Activated naive CD4-positive, alpha-beta T cell treated with anti-CD3 and anti-CD28 coated beads, Interleukin-2, amount 50 U/mL, for 24 hours (primary cell): Measurements from ENCODE around the gene FGFR3.

Source experiments
- H3K27ac Mint-ChIP-seq: one replicate; pipeline ENCODE4 v1.8.0; 2021; ENCODE audit warnings: mild to moderate bottlenecking, mixed read lengths
- H3K27me3 Mint-ChIP-seq: one replicate; pipeline ENCODE4 v1.8.0; 2021; ENCODE audit warnings: mixed read lengths
- H3K36me3 Mint-ChIP-seq: one replicate; pipeline ENCODE4 v1.8.0; 2021; ENCODE audit warnings: mixed read lengths
- H3K4me1 Mint-ChIP-seq: one replicate; pipeline ENCODE4 v1.8.0; 2021; ENCODE audit warnings: mixed read lengths
- H3K4me3 Mint-ChIP-seq: one replicate; pipeline ENCODE4 v1.8.0; 2021; ENCODE audit warnings: mild to moderate bottlenecking, mixed read lengths
- H3K9me3 Mint-ChIP-seq: one replicate; pipeline ENCODE4 v1.8.0; 2021; ENCODE audit warnings: mixed read lengths

FGFR3 gene

DNA sequence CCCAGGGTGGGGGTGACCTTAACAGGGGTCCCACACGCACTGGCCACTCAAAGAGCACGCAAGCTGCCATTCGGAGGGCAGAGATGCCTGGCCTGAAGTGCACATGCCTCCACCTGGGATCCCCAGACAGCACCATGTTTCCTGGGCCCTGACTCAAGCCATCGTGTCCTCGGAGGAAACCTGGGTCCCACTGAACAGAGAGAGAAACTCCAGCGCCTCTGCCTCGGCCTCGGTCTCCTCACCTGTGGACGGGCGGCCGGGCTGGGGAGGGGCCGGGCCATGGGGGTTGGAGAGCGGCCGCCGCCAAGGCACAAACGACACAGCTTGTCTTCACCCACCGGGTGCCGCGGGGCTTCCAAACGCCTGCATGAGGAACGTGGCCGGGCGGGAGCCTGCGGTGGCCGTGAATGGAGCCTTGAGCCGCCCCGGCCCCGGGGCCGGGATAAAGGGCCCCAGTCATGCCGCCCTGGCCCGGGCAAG lies 30.0 kb upstream of the FGFR3 start:
- H3K4me3 Mint-ChIP-seq, result no peak overlapping the region
- H3K27ac Mint-ChIP-seq, result no peak overlapping the region
- H3K27me3 Mint-ChIP-seq, result peaks cover 7% of the 10 kb centered on the region
- H3K36me3 Mint-ChIP-seq, result no peaks in the 10 kb centered on the region
- H3K4me1 Mint-ChIP-seq, result no peaks in the 10 kb centered on the region
- no peaks in the 10 kb centered on the region for H3K9me3 Mint-ChIP-seq

DNA sequence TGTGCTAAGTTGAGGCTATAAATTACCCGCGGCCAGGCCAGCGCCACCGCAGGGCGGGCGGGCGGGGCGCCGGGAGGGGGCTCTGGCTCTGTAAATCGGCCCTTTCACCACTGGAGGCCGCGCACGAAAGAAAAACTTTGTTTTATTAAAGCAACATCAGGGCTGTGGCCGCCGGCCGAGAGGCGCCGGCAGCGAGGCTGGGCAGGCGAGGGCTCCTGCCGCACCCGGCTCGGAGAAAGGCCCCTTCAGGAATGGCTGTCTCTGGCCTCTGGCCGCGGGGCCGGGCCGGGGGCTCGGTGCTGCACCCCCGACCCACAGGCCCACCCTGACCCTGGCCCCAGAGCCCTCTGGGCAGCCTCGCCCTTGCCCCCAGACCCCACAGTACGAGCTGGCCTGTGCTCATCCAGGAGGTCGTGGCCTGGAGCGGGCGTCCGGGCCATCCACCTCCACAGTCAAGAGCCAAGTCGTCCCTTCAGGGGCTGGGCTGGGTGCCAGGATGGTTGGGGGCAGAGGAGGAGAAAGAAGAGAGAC lies 29.5 kb upstream of the FGFR3 start:
- no peaks in the 10 kb centered on the region for H3K9me3 Mint-ChIP-seq
- peaks cover 10% of the 10 kb centered on the region for H3K27me3 Mint-ChIP-seq
- H3K4me1 Mint-ChIP-seq, result peaks cover 3% of the 10 kb centered on the region
- H3K36me3 Mint-ChIP-seq, result no peaks in the 10 kb centered on the region
- no peak overlapping the region for H3K27ac Mint-ChIP-seq
- no peak overlapping the region for H3K4me3 Mint-ChIP-seq

DNA sequence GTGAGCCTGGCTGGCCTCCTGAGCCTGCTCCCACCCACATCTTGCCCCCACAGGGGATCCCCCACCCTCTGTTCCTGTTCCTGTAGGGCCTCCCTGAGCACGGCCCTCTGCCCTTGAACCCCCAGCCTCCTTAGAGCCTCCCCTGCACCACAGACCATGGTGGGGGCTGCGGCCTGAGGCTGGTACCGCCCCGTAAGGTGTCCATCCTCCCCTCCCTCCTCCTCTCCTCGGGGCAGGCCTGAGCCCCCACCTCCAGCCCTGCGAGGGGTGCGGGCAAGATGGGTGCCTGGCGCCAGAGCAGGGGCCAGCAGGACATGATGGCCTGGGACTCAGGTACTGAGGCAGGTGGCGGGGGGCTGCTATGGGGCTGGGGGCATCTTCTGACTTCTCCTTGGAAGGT lies 28.4 kb upstream of the FGFR3 start:
- Mint-ChIP-seq H3K36me3 (no peaks in the 10 kb centered on the region), H3K4me3 (no peak overlapping the region), H3K9me3 (no peaks in the 10 kb centered on the region), H3K27ac (no peak overlapping the region), H3K27me3 (peaks cover 10% of the 10 kb centered on the region), H3K4me1 (peaks cover 4% of the 10 kb centered on the region)

DNA sequence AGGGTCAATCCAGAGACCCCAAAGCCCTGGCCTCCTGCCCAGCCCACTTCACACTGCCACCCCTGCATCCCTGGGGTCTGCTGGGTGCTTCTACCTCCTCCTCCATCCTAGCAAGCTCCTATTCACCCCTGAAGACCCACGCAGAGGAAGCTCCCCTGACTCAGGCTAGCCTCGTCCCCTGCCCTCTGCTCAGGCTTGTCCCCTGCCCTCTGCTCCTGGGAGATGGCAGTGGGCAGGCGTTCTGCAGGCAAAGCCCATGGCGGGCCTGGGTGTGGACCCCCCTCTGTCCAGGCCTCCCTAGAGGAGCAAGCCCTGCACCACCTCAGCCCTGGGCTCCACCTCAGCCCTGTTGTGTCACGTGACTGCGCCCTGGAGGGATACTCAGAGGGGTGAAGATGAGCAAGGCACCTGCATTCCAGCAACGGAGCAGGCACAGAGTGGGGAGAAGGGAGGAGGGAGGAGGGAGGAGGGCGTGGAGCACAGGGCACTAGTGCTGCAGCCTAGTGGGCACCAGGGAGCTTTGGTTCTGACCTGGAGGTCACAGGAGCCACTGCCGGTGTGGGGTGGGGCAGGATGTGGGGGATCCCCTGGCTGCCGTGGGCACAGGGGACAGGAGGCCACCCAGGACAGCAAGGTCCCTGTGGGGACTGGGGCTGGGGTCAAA lies 27.6 kb upstream of the FGFR3 start:
- H3K27me3 Mint-ChIP-seq, result peaks cover 10% of the 10 kb centered on the region
- H3K36me3 Mint-ChIP-seq, result no peaks in the 10 kb centered on the region
- no peaks in the 10 kb centered on the region for H3K9me3 Mint-ChIP-seq
- peaks cover 4% of the 10 kb centered on the region for H3K4me1 Mint-ChIP-seq
- no peak overlapping the region for H3K4me3 Mint-ChIP-seq
- no peak overlapping the region for H3K27ac Mint-ChIP-seq

DNA sequence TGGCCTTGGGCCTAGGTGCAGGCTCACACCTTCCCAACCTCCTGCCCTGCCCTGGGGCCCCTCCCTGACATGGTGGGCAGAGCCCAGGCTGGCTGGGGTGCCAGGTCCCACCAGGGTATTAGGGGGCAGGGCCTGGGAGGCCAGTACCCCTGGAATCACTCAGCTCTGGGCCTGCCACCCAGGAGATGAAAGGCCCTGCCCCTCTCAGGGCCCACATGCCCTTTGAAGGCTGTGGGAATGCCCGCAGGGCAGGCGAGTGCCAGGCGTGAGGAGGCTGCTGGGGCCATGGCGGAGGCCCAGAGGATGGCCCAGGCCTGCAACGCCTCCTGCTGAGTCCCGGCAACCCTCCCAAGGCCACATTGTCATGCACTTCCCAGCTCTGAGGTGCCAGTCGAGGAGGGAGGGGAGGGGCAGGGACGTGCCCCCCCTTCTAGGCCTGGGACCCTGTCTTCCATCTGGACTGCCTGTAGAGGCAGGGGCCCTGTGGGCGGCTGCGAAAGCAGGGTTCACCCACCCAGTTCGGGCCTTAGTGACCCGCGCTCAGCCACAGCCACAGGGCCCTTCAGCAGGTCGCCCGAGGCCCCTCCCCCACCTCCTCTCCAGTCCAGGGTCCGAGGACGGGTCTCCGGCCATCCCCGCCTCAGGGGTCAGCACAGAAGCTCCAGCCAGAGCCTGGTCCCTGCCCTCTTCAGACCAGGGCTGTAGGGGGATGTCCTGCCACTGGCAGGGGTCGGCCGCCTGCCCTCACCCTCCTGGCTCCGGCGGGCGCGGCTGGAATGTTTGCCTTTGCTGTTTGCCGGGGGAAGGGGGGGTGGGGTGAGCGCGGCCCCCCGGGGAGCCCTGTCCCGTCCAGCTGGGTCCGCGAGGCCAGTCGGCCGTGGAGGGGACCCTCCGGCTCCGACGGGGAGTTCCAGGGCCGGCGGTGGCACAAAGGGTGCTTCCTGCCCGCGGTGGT lies 26.7 kb upstream of the FGFR3 start:
- H3K9me3 Mint-ChIP-seq, result no peaks in the 10 kb centered on the region
- peaks cover 4% of the 10 kb centered on the region for H3K4me1 Mint-ChIP-seq
- H3K4me3 Mint-ChIP-seq, result no peak overlapping the region
- no peak overlapping the region for H3K27ac Mint-ChIP-seq
- H3K27me3 Mint-ChIP-seq, result peaks cover 10% of the 10 kb centered on the region
- no peaks in the 10 kb centered on the region for H3K36me3 Mint-ChIP-seq

DNA sequence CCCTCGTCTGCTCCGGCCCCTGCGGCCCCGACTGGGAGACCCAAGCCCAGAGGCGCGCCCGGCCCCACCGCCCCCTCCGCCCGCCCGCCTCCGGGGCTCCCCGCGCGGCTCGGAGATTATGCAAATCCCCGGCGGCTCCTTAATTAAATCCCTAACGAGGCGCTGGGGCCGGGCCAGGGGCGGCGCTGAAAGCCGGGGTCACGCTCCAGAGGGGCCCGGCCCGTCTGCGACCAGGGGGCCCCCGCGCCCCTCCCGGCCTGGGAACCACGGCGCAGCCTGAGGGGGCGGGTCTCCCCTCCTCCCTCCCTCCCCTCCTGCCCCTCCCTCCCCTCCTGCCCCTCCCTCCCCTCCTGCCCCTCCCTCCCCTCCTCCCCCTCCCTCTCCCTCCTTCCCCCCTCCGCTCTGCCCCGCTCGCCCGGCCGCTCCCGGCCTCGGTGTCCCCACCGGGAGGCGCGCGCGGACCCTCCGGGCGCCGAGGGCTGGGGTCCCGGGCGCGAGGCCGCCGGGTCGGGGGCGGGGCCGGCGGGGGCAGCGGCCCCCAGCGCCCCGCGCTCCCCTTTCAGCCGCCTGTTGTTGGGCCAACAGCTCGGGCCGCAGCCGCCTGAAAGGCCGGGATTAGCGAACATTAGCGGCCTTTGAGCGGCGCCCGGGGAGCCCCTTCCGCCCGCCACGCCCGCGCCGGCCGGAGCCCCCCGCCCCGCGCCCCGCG lies 25.9 kb upstream of the FGFR3 start:
- H3K27ac Mint-ChIP-seq, result no peak overlapping the region
- peaks cover 10% of the 10 kb centered on the region for H3K27me3 Mint-ChIP-seq
- H3K4me1 Mint-ChIP-seq, result peaks cover 4% of the 10 kb centered on the region
- no peaks in the 10 kb centered on the region for H3K9me3 Mint-ChIP-seq
- no peaks in the 10 kb centered on the region for H3K36me3 Mint-ChIP-seq
- H3K4me3 Mint-ChIP-seq, result no peak overlapping the region

DNA sequence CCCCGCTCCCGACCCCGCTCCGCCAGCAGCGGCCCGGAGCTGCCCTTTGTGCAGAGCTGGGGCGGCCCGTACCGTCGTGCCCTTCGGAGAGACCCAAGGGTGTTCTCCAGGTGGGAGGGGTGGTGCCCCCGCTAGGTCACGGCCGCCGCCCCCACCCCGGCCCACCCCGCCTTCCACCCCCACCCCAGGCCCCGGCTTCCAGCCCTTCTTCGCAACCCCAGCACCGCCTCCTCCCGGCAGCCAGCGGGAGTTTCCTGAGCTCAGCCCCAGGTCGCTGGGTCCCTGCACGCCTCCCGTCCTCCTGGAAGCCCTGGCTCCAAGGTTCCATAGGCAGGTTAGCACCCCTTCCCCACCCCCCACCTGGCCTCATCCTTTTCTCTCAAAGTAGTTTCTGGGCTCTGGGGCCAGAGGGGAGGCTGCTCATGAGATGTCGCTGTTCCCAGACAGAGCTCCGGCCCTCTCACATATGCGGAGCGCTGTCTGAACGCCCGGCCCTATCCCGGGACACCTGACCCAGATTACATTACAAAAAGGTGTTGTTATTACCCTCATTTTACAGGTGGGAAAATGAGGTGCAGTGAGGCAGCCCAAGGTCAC lies 25.2 kb upstream of the FGFR3 start:
- Mint-ChIP-seq H3K4me3 (peak overlapping the region; percentile 49), H3K9me3 (no peaks in the 10 kb centered on the region), H3K4me1 (peaks cover 4% of the 10 kb centered on the region), H3K36me3 (no peaks in the 10 kb centered on the region), H3K27ac (no peak overlapping the region), H3K27me3 (peaks cover 8% of the 10 kb centered on the region)

DNA sequence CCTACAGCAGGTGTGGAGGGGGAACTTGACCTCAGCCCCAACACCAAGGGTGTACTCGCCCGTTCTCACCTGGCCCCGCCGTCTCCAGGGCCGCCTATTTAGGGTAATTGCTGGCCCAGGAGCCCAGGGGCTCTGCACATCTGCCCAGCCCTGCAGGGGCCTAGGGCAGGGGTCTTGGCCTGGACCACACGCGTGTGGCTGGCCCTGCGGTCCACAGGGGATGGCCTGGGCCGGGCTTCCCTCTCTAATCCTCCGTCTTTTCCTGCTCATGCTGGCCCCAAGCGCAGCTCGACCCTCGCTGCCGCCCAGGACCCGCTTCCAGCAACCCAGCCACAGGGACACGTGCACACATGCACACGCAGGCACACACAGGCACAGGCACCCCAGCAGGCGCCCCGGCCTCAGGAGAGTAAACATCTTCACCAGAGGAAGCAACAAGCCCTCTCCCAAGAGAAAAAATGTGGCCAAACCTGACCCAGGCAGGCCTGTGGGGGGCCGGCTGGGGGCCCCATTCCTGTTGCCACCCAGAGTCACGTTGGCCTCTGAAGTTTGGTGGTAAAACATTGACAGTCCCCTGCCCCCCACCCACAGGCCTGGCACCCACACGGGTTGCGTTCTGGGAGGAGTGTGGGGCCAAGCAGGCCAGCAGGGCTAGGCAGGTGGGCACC lies 24.6 kb upstream of the FGFR3 start:
- no peaks in the 10 kb centered on the region for H3K9me3 Mint-ChIP-seq
- peaks cover 4% of the 10 kb centered on the region for H3K4me1 Mint-ChIP-seq
- no peak overlapping the region for H3K27ac Mint-ChIP-seq
- peak overlapping the region; percentile 49 for H3K4me3 Mint-ChIP-seq
- peaks cover 8% of the 10 kb centered on the region for H3K27me3 Mint-ChIP-seq
- no peaks in the 10 kb centered on the region for H3K36me3 Mint-ChIP-seq

DNA sequence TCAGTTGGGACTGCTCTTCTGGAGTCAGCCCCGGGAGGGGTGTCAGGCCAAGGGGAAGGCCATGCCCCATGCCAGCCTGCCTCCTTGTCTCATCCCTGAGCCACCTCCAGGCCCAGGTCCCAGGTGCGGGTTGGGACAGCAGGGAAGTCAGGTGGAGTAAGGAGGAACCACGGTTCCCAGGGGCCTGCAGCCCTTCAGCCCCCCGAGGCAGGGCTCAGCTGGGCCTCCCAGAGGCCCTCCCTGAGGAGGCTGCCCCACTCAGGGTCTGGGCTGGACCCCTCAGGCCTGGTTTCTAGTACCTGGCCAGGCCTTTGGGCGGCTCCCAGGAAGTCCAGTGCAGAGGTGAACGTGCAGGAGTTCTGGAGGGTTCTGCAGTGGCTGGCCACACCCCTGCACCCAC lies 23.4 kb upstream of the FGFR3 start:
- H3K9me3 Mint-ChIP-seq, result no peaks in the 10 kb centered on the region
- H3K27ac Mint-ChIP-seq, result no peak overlapping the region
- H3K4me3 Mint-ChIP-seq, result no peak overlapping the region
- H3K36me3 Mint-ChIP-seq, result no peaks in the 10 kb centered on the region
- H3K4me1 Mint-ChIP-seq, result peaks cover 4% of the 10 kb centered on the region
- peaks cover 8% of the 10 kb centered on the region for H3K27me3 Mint-ChIP-seq

DNA sequence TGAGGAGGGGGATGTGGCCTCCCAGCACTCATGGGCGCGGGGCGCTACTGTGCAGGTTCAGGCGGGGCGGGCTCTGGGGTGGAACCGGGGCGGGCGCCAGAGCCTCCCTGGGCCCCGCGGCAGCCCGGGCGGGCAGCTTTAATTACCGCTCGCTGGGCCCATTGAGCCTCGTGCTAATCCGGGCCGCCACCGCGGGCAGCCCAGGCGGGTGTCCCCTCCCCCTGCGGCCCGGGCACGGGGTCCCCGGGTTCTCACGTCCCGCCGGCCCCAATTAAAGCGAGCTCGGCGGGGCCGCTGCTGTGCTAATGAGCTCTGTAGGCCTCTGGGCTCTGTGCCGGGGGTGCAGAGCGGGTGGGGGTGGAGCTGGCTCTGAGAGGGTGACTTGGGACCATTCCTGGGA lies 22.8 kb upstream of the FGFR3 start:
- Mint-ChIP-seq H3K4me3 (no peak overlapping the region), H3K4me1 (peaks cover 4% of the 10 kb centered on the region), H3K36me3 (no peaks in the 10 kb centered on the region), H3K27ac (no peak overlapping the region), H3K9me3 (no peaks in the 10 kb centered on the region), H3K27me3 (peaks cover 7% of the 10 kb centered on the region)

DNA sequence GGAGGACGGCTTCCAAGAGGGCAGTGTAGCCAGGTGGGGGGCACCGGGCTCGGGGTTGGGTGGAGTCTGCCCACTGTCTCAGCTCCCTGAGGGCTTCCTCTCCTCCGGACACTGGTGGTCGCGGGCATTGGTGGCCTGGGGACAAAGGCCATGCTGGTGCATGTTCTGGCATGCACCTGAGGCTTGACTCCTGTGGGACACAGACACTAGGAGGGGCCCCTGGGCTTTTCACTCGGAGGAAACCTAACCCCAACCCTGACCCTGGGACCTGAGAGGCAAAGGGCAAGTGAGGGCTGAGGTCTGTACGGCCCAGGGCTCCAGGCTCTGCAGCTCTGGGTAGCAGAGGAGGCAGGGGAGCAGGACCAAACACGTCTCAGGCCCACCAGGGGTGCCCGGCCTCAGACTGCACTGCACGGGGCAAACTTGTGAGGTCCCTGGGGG lies 22.3 kb upstream of the FGFR3 start:
- Mint-ChIP-seq H3K27me3 (peaks cover 4% of the 10 kb centered on the region), H3K36me3 (no peaks in the 10 kb centered on the region), H3K4me3 (no peak overlapping the region), H3K27ac (no peak overlapping the region), H3K4me1 (peaks cover 4% of the 10 kb centered on the region), H3K9me3 (no peaks in the 10 kb centered on the region)

DNA sequence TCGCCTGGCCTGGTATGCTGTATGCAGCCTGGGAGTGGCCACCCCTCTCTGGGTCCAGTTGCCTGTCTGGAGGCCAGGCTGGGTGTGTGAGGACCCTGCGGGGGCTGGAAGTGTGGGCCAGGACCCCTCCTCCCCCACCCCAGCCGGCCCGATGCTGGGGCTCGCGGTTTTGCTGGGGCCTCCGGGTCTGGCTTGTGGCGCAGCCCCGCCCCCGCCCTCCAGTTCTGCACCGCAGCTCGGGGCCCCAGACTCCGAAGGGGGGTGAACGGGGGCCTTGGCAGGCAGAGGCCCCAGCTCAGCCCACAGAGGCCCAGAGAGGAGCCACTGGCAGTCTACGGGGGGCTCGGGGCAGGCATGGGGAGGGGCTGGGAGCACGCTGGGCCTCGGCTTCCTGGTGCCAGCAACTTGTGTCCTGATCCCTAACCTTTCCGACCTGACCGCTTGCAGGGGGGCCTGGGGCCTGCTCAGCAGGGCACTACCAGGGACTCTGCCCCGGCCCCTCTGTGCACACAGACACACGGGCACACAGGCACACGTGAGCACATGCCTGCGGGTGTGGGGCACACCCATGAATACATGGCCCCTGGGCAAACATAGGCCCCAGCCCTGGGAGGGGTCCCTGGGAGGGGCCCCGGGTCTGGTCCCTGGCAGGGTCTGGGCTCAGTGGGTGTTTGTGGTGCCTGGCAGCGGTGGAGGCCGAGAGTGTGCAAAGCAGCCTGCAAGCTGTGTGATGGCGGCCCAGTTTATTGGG lies 21.4 kb upstream of the FGFR3 start:
- Mint-ChIP-seq H3K36me3 (no peaks in the 10 kb centered on the region), H3K27me3 (peaks cover 4% of the 10 kb centered on the region), H3K9me3 (no peaks in the 10 kb centered on the region), H3K27ac (no peak overlapping the region), H3K4me1 (peaks cover 4% of the 10 kb centered on the region), H3K4me3 (no peak overlapping the region)

DNA sequence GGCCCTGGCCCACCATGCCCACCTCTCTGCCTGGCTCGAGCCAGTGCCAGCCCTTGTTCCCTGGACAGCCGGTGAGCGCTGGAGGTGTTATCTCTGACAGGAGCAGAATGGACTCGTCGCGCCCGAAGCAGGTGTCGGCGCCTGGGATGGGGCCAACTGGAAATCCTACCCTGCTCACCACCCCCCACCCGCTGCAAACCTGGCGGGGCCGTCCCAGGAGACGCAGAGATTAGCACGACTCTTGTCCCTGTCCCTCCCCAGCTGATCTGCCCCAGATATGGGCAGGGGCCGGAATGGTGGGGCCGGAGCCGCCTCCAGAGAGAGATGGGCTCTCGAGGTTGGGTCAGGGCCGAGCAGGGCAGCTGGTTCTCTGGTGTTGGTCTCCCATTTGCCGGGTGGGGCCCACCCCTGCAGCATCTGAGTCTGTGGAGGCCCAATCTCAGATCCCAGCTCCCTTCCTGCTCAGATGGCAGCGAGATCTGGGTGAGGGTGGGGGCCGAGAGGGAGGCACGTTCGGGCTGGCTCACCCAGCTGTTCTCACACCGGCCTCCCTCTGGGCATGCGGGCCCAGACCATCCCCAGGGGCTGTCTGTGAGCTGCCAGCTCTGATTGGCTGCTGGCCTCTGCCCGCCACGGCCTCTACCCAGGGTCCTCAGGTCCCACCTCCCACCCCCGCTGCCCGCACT lies 20.1 kb upstream of the FGFR3 start:
- Mint-ChIP-seq H3K27ac (no peak overlapping the region), H3K9me3 (no peaks in the 10 kb centered on the region), H3K4me3 (no peak overlapping the region), H3K4me1 (peaks cover 4% of the 10 kb centered on the region), H3K36me3 (no peaks in the 10 kb centered on the region), H3K27me3 (peaks cover 4% of the 10 kb centered on the region)

DNA sequence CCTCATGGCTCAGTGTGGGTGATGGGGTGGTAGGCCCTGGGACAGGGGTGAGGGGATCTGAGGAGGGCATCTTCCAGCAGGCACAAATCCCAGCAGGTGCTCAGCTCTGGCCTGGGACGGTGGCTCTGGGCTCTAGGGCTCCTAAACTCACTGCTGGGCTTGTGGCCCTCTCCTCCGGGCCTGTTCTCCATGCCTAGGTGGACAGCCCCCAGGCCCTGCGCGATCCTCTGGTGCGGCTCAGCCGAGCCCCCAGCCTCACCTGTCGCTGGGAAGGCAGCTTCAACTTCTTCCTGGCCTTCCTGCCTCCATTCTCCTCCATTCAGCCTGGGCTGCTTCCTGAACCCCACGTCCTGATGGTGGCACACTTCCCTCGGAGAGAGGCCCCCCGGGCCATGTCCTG lies 19.3 kb upstream of the FGFR3 start:
- H3K9me3 Mint-ChIP-seq, result no peaks in the 10 kb centered on the region
- no peaks in the 10 kb centered on the region for H3K27me3 Mint-ChIP-seq
- H3K4me1 Mint-ChIP-seq, result no peaks in the 10 kb centered on the region
- no peak overlapping the region for H3K27ac Mint-ChIP-seq
- no peaks in the 10 kb centered on the region for H3K36me3 Mint-ChIP-seq
- H3K4me3 Mint-ChIP-seq, result no peak overlapping the region
